Ovary (tissue), 9 donors: ENCODE measurements around the gene CHRNA1. TPM values are rescaled to one million over a fixed set of nuclear protein-coding genes. Genes with fewer than 3 reads are reported as not detected.

Experiments used
- DNase-seq, 5 donors: peaks; one replicate each; pipeline ENCODE4 v3.0.0-alpha.2; 2019 to 2020
- H3K27ac ChIP-seq, 2 donors: fragments of 200-600 bp; one replicate each; pipeline versions ENCODE4 v1.5.1 to v1.8.0; 2019 to 2022
- H3K27me3 ChIP-seq: fragments of 200-600 bp; one replicate; pipeline ENCODE4 v1.8.0; 2022
- H3K36me3 ChIP-seq: fragments of 200-600 bp; sonication (generic); one replicate; pipeline ENCODE4 v1.5.1; 2019
- H3K4me1 ChIP-seq: one replicate; pipeline ENCODE4 v1.8.1; 2013; ENCODE audit warnings: mild to moderate bottlenecking, moderate library complexity; ENCODE audit not compliant: insufficient read depth
- H3K4me3 ChIP-seq: fragments of 200-600 bp; sonication (generic); one replicate; pipeline ENCODE4 v1.5.1; 2017
- H3K9me3 ChIP-seq, 2 donors: fragments of 200-600 bp in 1 of 2; sonication (generic) in 1 of 2; one replicate each; pipeline versions ENCODE4 v1.5.1 to v1.8.1; 2013 to 2019; ENCODE audit warnings: mild to moderate bottlenecking in 1 of 2, moderate library complexity in 1 of 2
- EP300 ChIP-seq: sonication (generic); formaldehyde crosslinking; IDR thresholded peaks from one replicate; pipeline ENCODE4 v1.6.1; 2017; ENCODE audit warnings: antibody characterized with exemption
- POLR2A ChIP-seq: fragments of 450-650 bp; IDR thresholded peaks from one replicate; pipeline ENCODE4 v1.6.1; 2017; ENCODE audit warnings: antibody characterized with exemption, mild to moderate bottlenecking, moderate library complexity
- WGBS, 3 donors: extraction: QIAGEN DNeasy Blood & Tissue Kit in 1 of 3; methylation state at CpG; one replicate each; pipeline versions ENCODE4 v1.1.5 to v1.1.7; 2013 to 2017; 5-methylcytosine and 5-hydroxymethylcytosine counted together
- intact Hi-C, 4 donors: fragments of 100-400 bp; cut with DNase I; formaldehyde crosslinking; loops; one replicate each; pipeline versions ENCODE4 v1.11.0 to v1.15.1; 2022 to 2023
- polyA plus RNA-seq, 2 donors: library from polyadenylated mRNA; stranded (reverse); fragments of 200-250 nt in 1 of 2; fragments of 350-450 nt in 1 of 2; fragmentation: Illumina TruSeq in 1 of 2; extraction: RNeasy Lipid Tissue Mini Kit (QIAGEN cat#74804) in 1 of 2; gene quantifications; one replicate each; pipeline ENCODE4 v1.2.3, GENCODE V29; 2013 to 2014
- total RNA-seq, 7 donors: library from RNA; depleted of rRNA in 2 of 7; stranded (reverse); fragments of >200 nt in 2 of 7; fragmentation: NEBNext Ultra II Directional in 3 of 7; extraction: Animal tissue kit (Norgen Biotek cat#: 25700) in 3 of 7; gene quantifications; one replicate each; pipeline versions ENCODE4 v1.1.0 to v1.2.4, GENCODE V29; 2016 to 2023
- TF ChIP-seq, protein P1 (sequence below), 3 donors: fragments of 450-650 bp in 2 of 3; fragments of 200-600 bp in 1 of 3; IDR thresholded peaks; one replicate each; pipeline versions ENCODE4 v1.5.1 to v1.8.0; 2016 to 2022; ENCODE audit warnings: antibody characterized with exemption in 3 of 3, mild to moderate bottlenecking in 1 of 3
- donor health status: DM: no; HTN: no; CAD: no; lungs with moderate emphysema.
- donor health status: DM: no; HTN: no; CAD: no.
- donor health status: Bipolar disorder and iron deficiency.
- donor health status: DM: yes; HTN: yes; CAD: no.
- donor health status: DM: no; HTN: no; CAD: no.
- donor health status: DM: yes; HTN: yes; CAD: no.

Gene CHRNA1
- total and polyA plus RNA-seq, 9 donors, result 0.05 to 1.4 (median 0.45) TPM; not detected in 6

DNA sequence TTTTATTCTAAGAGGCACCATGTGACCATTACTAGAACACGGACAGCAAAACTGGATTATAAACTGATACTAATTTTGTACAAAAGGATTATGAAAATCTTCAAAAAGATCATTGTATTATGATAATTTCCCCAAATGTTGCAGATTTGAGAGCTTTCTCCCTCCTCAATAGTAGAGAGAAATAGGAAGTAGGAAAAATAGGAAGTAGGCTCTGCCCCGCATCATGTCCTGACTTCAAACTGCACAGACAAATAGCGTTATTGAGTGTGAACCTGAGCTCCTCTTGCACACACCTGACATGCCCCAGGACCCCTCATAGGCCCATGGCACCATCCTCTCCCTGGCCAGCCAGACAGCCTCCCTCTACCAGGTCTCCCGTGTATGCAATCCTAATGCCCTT lies 25.4 kb downstream of the CHRNA1 start:
- Histone ChIP-seq H3K27me3 (no peaks in the 10 kb centered on the region), H3K4me3 (no peak overlapping the region), H3K4me1 (no peaks in the 10 kb centered on the region), H3K36me3 (no peaks in the 10 kb centered on the region), H3K9me3 (no peaks in the 10 kb centered on the region), H3K27ac (no peak overlapping the region)
- TF ChIP-seq, protein P1, sequence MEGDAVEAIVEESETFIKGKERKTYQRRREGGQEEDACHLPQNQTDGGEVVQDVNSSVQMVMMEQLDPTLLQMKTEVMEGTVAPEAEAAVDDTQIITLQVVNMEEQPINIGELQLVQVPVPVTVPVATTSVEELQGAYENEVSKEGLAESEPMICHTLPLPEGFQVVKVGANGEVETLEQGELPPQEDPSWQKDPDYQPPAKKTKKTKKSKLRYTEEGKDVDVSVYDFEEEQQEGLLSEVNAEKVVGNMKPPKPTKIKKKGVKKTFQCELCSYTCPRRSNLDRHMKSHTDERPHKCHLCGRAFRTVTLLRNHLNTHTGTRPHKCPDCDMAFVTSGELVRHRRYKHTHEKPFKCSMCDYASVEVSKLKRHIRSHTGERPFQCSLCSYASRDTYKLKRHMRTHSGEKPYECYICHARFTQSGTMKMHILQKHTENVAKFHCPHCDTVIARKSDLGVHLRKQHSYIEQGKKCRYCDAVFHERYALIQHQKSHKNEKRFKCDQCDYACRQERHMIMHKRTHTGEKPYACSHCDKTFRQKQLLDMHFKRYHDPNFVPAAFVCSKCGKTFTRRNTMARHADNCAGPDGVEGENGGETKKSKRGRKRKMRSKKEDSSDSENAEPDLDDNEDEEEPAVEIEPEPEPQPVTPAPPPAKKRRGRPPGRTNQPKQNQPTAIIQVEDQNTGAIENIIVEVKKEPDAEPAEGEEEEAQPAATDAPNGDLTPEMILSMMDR (IDR thresholded peaks at IDR 0.05), result no peak
- no peak for TF ChIP-seq EP300
- no peak for TF ChIP-seq POLR2A
- no peak for DNase-seq
- WGBS, 3 donors, result 79 to 81% (median 81%) methylated on average over 4 of the region's 4 CpGs
- intact Hi-C loops, result no loop called here

DNA sequence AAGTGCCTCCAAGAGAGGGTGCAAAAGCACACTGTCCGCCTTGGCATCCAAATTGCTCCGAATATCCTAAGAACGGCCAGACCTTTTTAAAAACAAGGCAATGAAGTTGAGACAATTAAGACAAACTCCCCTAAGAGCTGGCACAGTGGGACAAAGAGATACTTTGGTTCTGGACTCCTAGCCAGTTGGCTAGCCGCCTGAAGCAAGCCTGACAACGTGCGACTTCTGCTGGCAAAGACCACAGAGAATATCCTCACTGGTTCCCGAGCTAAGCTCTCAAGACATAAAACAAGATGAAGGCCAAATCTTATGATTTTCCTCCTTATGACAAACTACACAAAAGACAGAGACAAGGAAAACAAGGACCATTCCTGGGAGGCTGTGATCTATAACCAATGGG lies 32.7 kb downstream of the CHRNA1 start:
- no peaks in the 10 kb centered on the region for H3K27me3 ChIP-seq
- TF ChIP-seq POLR2A (no peak), EP300 (no peak)
- H3K27ac ChIP-seq, result no peak overlapping the region
- DNase-seq, result no peak
- intact Hi-C loops, result no loop called here
- no peak overlapping the region for H3K4me3 ChIP-seq
- WGBS, 3 donors, result 75 to 86% (median 77%) methylated on average over 7 of the region's 7 CpGs
- peaks cover 3% of the 10 kb centered on the region for H3K4me1 ChIP-seq
- no peaks in the 10 kb centered on the region for H3K36me3 ChIP-seq
- H3K9me3 ChIP-seq, result no peaks in the 10 kb centered on the region

DNA sequence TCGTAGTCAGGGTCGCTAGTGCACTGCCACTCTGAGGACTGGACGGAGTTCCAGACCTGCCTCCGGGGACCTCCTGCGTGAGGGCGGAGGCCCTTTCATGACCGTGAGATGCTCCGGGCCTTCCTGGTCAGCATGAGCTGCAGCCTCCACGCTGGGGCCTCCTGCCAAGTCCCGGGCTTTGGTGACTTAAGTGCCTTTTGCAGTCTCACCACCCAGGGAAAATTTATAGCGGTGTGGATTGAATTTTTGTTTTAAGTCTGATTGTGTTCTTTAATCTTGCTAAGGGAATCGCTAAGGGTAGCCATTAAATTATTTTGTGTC lies 33.6 kb downstream of the CHRNA1 start:
- H3K4me3 ChIP-seq, result no peak overlapping the region
- 71 to 79% (median 74%) methylated on average over 12 of the region's 12 CpGs for WGBS, 3 donors
- DNase-seq, result no peak
- H3K9me3 ChIP-seq, result no peaks in the 10 kb centered on the region
- peaks cover 3% of the 10 kb centered on the region for H3K4me1 ChIP-seq
- intact Hi-C loops, result no loop called here
- no peak overlapping the region for H3K27ac ChIP-seq
- TF ChIP-seq, protein P1 (IDR thresholded peaks at IDR 0.05), result no peak
- TF ChIP-seq EP300, result no peak
- TF ChIP-seq POLR2A, result no peak
- no peaks in the 10 kb centered on the region for H3K27me3 ChIP-seq
- H3K36me3 ChIP-seq, result no peaks in the 10 kb centered on the region

DNA sequence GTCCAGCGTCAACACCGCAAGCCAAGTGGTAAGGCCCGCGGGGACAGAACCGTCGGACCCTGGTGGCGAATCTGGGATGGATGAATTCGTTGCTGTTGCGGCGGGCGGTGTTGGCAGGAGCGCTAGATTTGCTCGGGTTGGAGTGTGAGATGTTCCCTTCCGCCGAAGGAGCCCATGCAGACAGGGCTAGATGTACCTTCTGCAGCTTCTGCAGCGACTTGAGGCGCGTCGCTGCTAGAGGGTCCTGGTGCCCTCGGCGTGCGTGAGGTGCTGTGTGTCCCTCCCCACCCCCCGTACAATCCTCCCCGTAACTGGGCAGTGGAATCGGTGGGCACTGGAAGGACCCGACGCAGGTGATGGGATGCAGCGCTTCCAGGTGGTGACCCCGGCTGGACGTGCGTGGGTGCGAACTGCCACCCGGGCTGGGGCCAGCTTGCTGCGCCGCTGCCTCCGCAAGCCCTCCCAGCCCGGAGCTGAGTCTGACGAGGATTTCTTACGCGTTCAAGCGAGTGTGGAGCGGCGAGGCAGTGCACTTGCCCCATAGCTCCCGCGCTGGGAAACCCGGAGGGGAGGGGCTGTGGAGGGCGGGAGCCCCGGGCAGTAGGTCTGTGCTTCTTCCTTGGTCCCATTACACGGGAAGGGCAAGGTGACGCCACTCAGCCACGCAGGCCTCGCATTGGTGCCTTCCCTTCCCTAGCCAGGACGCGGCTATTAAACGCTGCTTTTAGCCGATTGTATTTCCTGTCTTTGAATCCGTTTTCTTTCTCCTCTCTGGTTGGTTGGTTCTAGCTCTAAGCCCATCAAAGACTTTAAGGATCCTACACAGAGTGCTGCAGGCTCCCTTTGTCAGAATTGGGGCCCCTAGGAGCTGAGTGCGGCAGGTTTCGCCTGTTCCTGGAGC lies 34.2 kb downstream of the CHRNA1 start:
- TF ChIP-seq, protein P1 (IDR thresholded peaks at IDR 0.05), result no peak
- TF ChIP-seq POLR2A (no peak), EP300 (no peak)
- intact Hi-C loops, result no loop called here
- 6 to 11% (median 9%) methylated on average over 42 to 59 of the region's 59 CpGs for WGBS, 3 donors

DNA sequence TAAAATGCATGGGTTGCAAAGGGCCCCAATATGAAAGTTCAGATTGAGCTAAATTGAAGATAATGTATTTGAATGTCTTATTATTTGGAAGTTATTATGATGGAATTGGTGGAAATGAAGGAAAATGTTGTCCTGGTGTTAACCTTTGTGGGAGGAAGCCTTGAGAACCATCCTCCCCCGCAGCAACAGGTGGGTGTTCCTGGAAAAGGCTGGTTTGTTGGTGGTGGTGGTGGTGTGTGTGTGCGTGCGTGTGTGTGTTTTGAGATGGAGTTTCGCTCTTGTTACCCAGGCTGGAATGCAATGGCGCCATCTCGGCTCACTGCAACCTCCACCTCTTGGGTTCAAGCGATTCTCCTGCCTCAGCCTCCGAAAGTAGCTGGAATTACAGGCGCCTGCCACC lies 36.2 kb downstream of the CHRNA1 start:
- Histone ChIP-seq H3K27me3 (no peaks in the 10 kb centered on the region), H3K27ac (no peak overlapping the region), H3K36me3 (no peaks in the 10 kb centered on the region), H3K4me1 (peaks cover 3% of the 10 kb centered on the region), H3K9me3 (no peaks in the 10 kb centered on the region), H3K4me3 (no peak overlapping the region)
- 94 to 96% (median 94%) methylated on average over 9 of the region's 9 CpGs for WGBS, 3 donors
- DNase-seq, result no peak
- TF ChIP-seq, protein P1 (IDR thresholded peaks at IDR 0.05), result no peak
- no peak for TF ChIP-seq EP300
- TF ChIP-seq POLR2A, result no peak
- intact Hi-C loops, result no loop called here

More for the DNA sequence above, 34.2 kb downstream of the CHRNA1 start:
- no peaks in the 10 kb centered on the region for H3K36me3 ChIP-seq
- H3K4me1 ChIP-seq, result peaks cover 3% of the 10 kb centered on the region
- H3K4me3 ChIP-seq, result peak overlapping the region; percentile 20
- no peaks in the 10 kb centered on the region for H3K9me3 ChIP-seq
- no peaks in the 10 kb centered on the region for H3K27me3 ChIP-seq
- DNase-seq, result no peak
- H3K27ac ChIP-seq, result no peak overlapping the region
